ENCODE results near the gene HK2.

The HK2 gene

GRCh38 chr2:74869517-74869916 is 35.6 kb downstream of the HK2 start:
- Histone ChIP-seq H3K79me2 (ENCODE audit: low read length) (peaks cover 35% of the 10 kb centered on the region), H3K4me2 (ENCODE audit: low read depth, low read length) (no peak overlapping the region), H3K27ac (ENCODE audit: low read length) (no peak overlapping the region), H3F3A (ENCODE audit: insufficient read depth, low read length) (no peaks in the 10 kb centered on the region), H3K4me1 (ENCODE audit: low read length) (no peaks in the 10 kb centered on the region), H3K27me3 (replicated peaks; ENCODE audit: insufficient read depth, low read length) (no peaks in the 10 kb centered on the region), H3K9me3 (replicated peaks; ENCODE audit: insufficient read depth, low read length) (no peaks in the 10 kb centered on the region), H2AFZ (ENCODE audit: low read length) (no peak overlapping the region), H3K4me3 (ENCODE audit: low read length) (no peak overlapping the region), H4K20me1 (ENCODE audit: insufficient read depth, low read length) (no peaks in the 10 kb centered on the region), H3K9me2 (replicated peaks; ENCODE audit: insufficient read depth, low read length) (no peaks in the 10 kb centered on the region), H3K9ac (ENCODE audit: low read length) (no peak overlapping the region), H3K36me3 (replicated peaks; ENCODE audit: insufficient read depth, low read length) (no peaks in the 10 kb centered on the region)
- no peak for DNase-seq
- TF ChIP-seq CTCF (IDR thresholded peaks at IDR 0.05; ENCODE audit: low read length): no peak
- no peak for TF ChIP-seq EZH2 (optimal IDR thresholded peaks at IDR 0.05; ENCODE audit: low read depth, low read length)
- no peak for TF ChIP-seq EZH2phosphoT487 (IDR thresholded peaks at IDR 0.05; ENCODE audit: low read length)

GRCh38 chr2:74870951-74871350 is 37.0 kb downstream of the HK2 start:
- Histone ChIP-seq H3K27me3 (replicated peaks; ENCODE audit: insufficient read depth, low read length) (no peaks in the 10 kb centered on the region), H3K79me2 (ENCODE audit: low read length) (peaks cover 21% of the 10 kb centered on the region), H3K9me3 (replicated peaks; ENCODE audit: insufficient read depth, low read length) (no peaks in the 10 kb centered on the region), H3K9me2 (replicated peaks; ENCODE audit: insufficient read depth, low read length) (no peaks in the 10 kb centered on the region), H3K4me2 (ENCODE audit: low read depth, low read length) (no peak overlapping the region), H3K4me1 (ENCODE audit: low read length) (no peaks in the 10 kb centered on the region), H3K9ac (ENCODE audit: low read length) (no peak overlapping the region), H3K27ac (ENCODE audit: low read length) (no peak overlapping the region), H3K36me3 (replicated peaks; ENCODE audit: insufficient read depth, low read length) (no peaks in the 10 kb centered on the region), H3F3A (ENCODE audit: insufficient read depth, low read length) (no peaks in the 10 kb centered on the region), H2AFZ (ENCODE audit: low read length) (no peak overlapping the region), H4K20me1 (ENCODE audit: insufficient read depth, low read length) (no peaks in the 10 kb centered on the region), H3K4me3 (ENCODE audit: low read length) (no peak overlapping the region)
- TF ChIP-seq EZH2phosphoT487 (IDR thresholded peaks at IDR 0.05; ENCODE audit: low read length): no peak
- no peak for TF ChIP-seq CTCF (IDR thresholded peaks at IDR 0.05; ENCODE audit: low read length)
- no peak for TF ChIP-seq EZH2 (optimal IDR thresholded peaks at IDR 0.05; ENCODE audit: low read depth, low read length)
- no peak for DNase-seq

GRCh38 chr2:74871414-74871813 is 37.5 kb downstream of the HK2 start:
- Histone ChIP-seq H3K9ac (ENCODE audit: low read length) (no peak overlapping the region), H3K4me3 (ENCODE audit: low read length) (no peak overlapping the region), H3K9me3 (replicated peaks; ENCODE audit: insufficient read depth, low read length) (no peaks in the 10 kb centered on the region), H3K27ac (ENCODE audit: low read length) (no peak overlapping the region), H3F3A (ENCODE audit: insufficient read depth, low read length) (no peaks in the 10 kb centered on the region), H3K4me2 (ENCODE audit: low read depth, low read length) (no peak overlapping the region), H3K27me3 (replicated peaks; ENCODE audit: insufficient read depth, low read length) (no peaks in the 10 kb centered on the region), H3K36me3 (replicated peaks; ENCODE audit: insufficient read depth, low read length) (no peaks in the 10 kb centered on the region), H3K4me1 (ENCODE audit: low read length) (no peaks in the 10 kb centered on the region), H3K79me2 (ENCODE audit: low read length) (peaks cover 20% of the 10 kb centered on the region), H2AFZ (ENCODE audit: low read length) (no peak overlapping the region), H4K20me1 (ENCODE audit: insufficient read depth, low read length) (no peaks in the 10 kb centered on the region), H3K9me2 (replicated peaks; ENCODE audit: insufficient read depth, low read length) (no peaks in the 10 kb centered on the region)
- TF ChIP-seq EZH2 (optimal IDR thresholded peaks at IDR 0.05; ENCODE audit: low read depth, low read length): no peak
- no peak for TF ChIP-seq CTCF (IDR thresholded peaks at IDR 0.05; ENCODE audit: low read length)
- no peak for TF ChIP-seq EZH2phosphoT487 (IDR thresholded peaks at IDR 0.05; ENCODE audit: low read length)
- DNase-seq: no peak

All from MM.1S (cell line).